Smooth muscle cell (in vitro differentiated cells): ENCODE data around the gene DLG5. TPM values are rescaled to one million over a fixed set of nuclear protein-coding genes. Genes with fewer than 3 reads are reported as not detected.

Source experiments
- DNase-seq: peaks from one replicate; lab custom pipeline; 2025; ENCODE audit not compliant: unreplicated experiment; lab: John Stamatoyannopoulos, UW
- H2AFZ ChIP-seq: fragments of 200-600 bp; sonication (generic); 2 replicates; pipeline ENCODE4 v1.6.0; 2016; ENCODE audit warnings: antibody characterized with exemption, low read depth, mild to moderate bottlenecking
- H3F3A ChIP-seq: fragments of 200-600 bp; sonication (generic); 2 replicates; pipeline ENCODE4 v1.6.0; 2017; ENCODE audit warnings: antibody characterized with exemption, low read depth
- H3K27ac ChIP-seq: fragments of 200-600 bp; sonication (generic); 2 replicates; pipeline ENCODE4 v1.5.1; 2016; ENCODE audit warnings: low read depth, mild to moderate bottlenecking
- H3K27me3 ChIP-seq: fragments of 200-600 bp; sonication (generic); 2 replicates; pipeline ENCODE4 v1.6.1; 2016; ENCODE audit warnings: low read depth, mild to moderate bottlenecking
- H3K36me3 ChIP-seq: fragments of 200-600 bp; sonication (generic); 2 replicates; pipeline ENCODE4 v1.5.1; 2016; ENCODE audit warnings: low read depth
- H3K4me1 ChIP-seq: fragments of 200-600 bp; sonication (generic); 2 replicates; pipeline ENCODE4 v1.5.1; 2016; ENCODE audit warnings: low read depth
- H3K4me2 ChIP-seq: fragments of 200-600 bp; sonication (generic); 2 replicates; pipeline ENCODE4 v1.6.0; 2016; ENCODE audit warnings: mild to moderate bottlenecking
- H3K4me3 ChIP-seq: fragments of 200-600 bp; sonication (generic); 2 replicates; pipeline ENCODE4 v1.5.1; 2016; ENCODE audit warnings: mild to moderate bottlenecking
- H3K79me2 ChIP-seq: fragments of 200-600 bp; sonication (generic); 2 replicates; pipeline ENCODE4 v1.6.0; 2016; ENCODE audit warnings: low read depth, mild to moderate bottlenecking
- H3K9ac ChIP-seq: fragments of 200-600 bp; sonication (generic); 2 replicates; pipeline ENCODE4 v1.6.0; 2016; ENCODE audit warnings: low read depth
- H3K9me3 ChIP-seq: fragments of 200-600 bp; sonication (generic); replicated peaks from 2 replicates; pipeline ENCODE4 v1.5.1; 2016; ENCODE audit warnings: low read depth
- H4K20me1 ChIP-seq: fragments of 200-600 bp; sonication (generic); 2 replicates; pipeline ENCODE4 v1.6.0; 2016; ENCODE audit warnings: low read depth
- WGBS: methylation state at CpG from one replicate; pipeline ENCODE4 v1.1.7; 2016; ENCODE audit warnings: low lambda C conversion rate; 5-methylcytosine and 5-hydroxymethylcytosine counted together
- polyA plus RNA-seq: library from polyadenylated mRNA; unstranded; fragments of >200 nt; fragmentation: Nextera tagmentation; extraction: Ambion mirVana; gene quantifications from 2 replicates; pipeline ENCODE4 v1.2.1, GENCODE V29; 2016
- total RNA-seq: library from RNA; depleted of rRNA; stranded (reverse); fragments of >200 nt; gene quantifications from 2 replicates; pipeline ENCODE4 v1.2.3, GENCODE V29; 2014
- TF ChIP-seq, protein P1 (sequence below): fragments of 200-600 bp; sonication (generic); IDR thresholded peaks from 2 replicates; pipeline ENCODE4 v1.5.1; 2017; ENCODE audit warnings: borderline replicate concordance, mild to moderate bottlenecking, antibody characterized with exemption; ENCODE audit not compliant: insufficient read depth, poor library complexity, severe bottlenecking

Gene DLG5
- total and polyA plus RNA-seq, 2 experiments from 2014 or later = 11.3 to 21.8 TPM

DNA sequence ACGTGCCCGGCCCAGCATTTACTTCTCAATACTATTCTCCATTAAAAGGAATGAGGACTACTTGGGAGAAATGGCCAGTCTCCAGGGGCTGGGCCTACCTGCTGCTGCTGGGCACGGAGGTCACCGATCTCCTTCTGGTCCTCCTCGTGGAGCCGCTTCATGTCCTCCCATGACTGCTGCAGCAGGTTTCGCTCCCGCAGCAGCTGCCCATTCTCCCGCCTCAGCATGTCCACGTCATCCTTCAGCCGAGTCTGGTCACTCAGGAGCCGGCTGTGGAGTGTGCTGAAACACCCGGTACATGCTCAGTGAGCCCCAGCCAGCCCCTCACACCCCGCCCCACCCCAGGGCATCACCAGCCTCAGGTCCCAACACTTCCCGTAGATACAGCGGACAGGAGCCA is 73.3 kb downstream of the DLG5 start:
- no peak for DNase-seq
- H2AFZ ChIP-seq = no peak overlapping the region
- peaks cover 9% of the 10 kb centered on the region for H3K4me1 ChIP-seq
- H3K27ac ChIP-seq = no peak overlapping the region
- H3K27me3 ChIP-seq = no peaks in the 10 kb centered on the region
- no peak overlapping the region for H3K9ac ChIP-seq
- 89% methylated on average over 16 of the region's 16 CpGs for WGBS
- H3K9me3 ChIP-seq = no peaks in the 10 kb centered on the region
- H4K20me1 ChIP-seq = peaks cover 23% of the 10 kb centered on the region
- H3K4me3 ChIP-seq = no peak overlapping the region
- no peak overlapping the region for H3K4me2 ChIP-seq
- H3K79me2 ChIP-seq = no peaks in the 10 kb centered on the region
- no peaks in the 10 kb centered on the region for H3K36me3 ChIP-seq
- H3F3A ChIP-seq = no peaks in the 10 kb centered on the region
- TF ChIP-seq, protein P1, sequence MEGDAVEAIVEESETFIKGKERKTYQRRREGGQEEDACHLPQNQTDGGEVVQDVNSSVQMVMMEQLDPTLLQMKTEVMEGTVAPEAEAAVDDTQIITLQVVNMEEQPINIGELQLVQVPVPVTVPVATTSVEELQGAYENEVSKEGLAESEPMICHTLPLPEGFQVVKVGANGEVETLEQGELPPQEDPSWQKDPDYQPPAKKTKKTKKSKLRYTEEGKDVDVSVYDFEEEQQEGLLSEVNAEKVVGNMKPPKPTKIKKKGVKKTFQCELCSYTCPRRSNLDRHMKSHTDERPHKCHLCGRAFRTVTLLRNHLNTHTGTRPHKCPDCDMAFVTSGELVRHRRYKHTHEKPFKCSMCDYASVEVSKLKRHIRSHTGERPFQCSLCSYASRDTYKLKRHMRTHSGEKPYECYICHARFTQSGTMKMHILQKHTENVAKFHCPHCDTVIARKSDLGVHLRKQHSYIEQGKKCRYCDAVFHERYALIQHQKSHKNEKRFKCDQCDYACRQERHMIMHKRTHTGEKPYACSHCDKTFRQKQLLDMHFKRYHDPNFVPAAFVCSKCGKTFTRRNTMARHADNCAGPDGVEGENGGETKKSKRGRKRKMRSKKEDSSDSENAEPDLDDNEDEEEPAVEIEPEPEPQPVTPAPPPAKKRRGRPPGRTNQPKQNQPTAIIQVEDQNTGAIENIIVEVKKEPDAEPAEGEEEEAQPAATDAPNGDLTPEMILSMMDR = no peak

DNA sequence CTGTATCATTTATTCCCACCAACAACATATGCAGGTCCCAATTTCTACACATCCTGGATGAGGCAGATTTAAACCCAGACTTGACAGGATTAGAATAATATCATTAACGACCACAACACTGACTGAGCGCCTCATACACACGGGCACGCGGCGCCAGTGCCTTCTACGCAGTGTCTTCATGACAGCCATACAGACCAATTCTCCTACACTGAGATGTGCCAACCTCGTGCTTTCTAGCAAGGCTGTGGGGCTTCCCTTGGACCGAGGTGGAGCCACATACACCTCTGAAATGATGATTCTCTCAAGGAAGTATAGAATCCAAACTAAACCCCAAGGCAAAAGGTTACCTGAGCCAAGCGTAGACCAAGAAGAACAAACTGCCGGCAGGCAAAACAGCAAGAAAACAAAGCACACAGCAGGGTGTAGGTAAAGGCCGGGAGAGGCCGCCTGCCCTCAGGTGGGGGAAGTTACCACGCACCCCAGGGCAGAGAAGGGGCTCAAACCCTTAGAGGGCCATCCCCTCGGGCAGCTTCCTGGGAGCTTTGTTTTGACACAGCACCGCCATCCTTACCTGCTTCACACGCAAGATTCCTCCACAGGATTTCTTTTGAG is 75.8 kb downstream of the DLG5 start:
- WGBS = 97% methylated on average over 17 of the region's 17 CpGs
- Histone ChIP-seq H3K36me3 (no peaks in the 10 kb centered on the region), H3K4me3 (no peak overlapping the region), H3K27ac (no peak overlapping the region), H4K20me1 (peaks cover 17% of the 10 kb centered on the region), H3K4me2 (no peak overlapping the region), H3K9ac (no peak overlapping the region), H3F3A (no peaks in the 10 kb centered on the region), H2AFZ (no peak overlapping the region), H3K9me3 (no peaks in the 10 kb centered on the region), H3K27me3 (no peaks in the 10 kb centered on the region), H3K4me1 (peaks cover 12% of the 10 kb centered on the region), H3K79me2 (no peaks in the 10 kb centered on the region)
- TF ChIP-seq, protein P1 = no peak
- no peak for DNase-seq

- TF ChIP-seq, protein P1 = no peak
- Histone ChIP-seq H3K4me2 (no peak overlapping the region), H3K4me3 (no peak overlapping the region), H3K9me3 (no peaks in the 10 kb centered on the region), H2AFZ (no peak overlapping the region), H3K36me3 (no peaks in the 10 kb centered on the region), H3K79me2 (no peaks in the 10 kb centered on the region), H3F3A (peaks cover 3% of the 10 kb centered on the region), H4K20me1 (peaks cover 9% of the 10 kb centered on the region), H3K4me1 (peaks cover 17% of the 10 kb centered on the region), H3K27ac (no peak overlapping the region), H3K9ac (no peak overlapping the region), H3K27me3 (no peaks in the 10 kb centered on the region)
- DNase-seq = no peak
- 67% methylated on average over 12 of the region's 12 CpGs for WGBS
These were observed 77.4 kb downstream of the DLG5 start for GRCh38 chr10:77849039-77849664.
